Stimulated activated CD8-positive, alpha-beta memory T cell treated with anti-CD3 and anti-CD28 coated beads, Interleukin-2, amount 100 ng/mL, for 1 hour (primary cell): Measurements from ENCODE around the gene TAB3.
A peak's percentile ranks its signal among the peaks of the same experiment; 100 is the strongest.

Source experiments
- DNase-seq, 2 donors: peaks; one replicate each; pipeline ENCODE4 v3.0.0-alpha.2; 2020; ENCODE audit warnings: low read depth in 2 of 2

TAB3 gene

GRCh38 chrX:30889147-30890140, at the start of gene TAB3:
Gene TAB3, minus strand, starts transcription at chrX:30889254. Its CDS starts 29,666 bp downstream, at chrX:30859588.
- peak; percentile 76 to 86 for DNase-seq

GRCh38 chrX:30938295-30938694, 49.2 kb upstream of the TAB3 start:
- DNase-seq: no peak

DNA sequence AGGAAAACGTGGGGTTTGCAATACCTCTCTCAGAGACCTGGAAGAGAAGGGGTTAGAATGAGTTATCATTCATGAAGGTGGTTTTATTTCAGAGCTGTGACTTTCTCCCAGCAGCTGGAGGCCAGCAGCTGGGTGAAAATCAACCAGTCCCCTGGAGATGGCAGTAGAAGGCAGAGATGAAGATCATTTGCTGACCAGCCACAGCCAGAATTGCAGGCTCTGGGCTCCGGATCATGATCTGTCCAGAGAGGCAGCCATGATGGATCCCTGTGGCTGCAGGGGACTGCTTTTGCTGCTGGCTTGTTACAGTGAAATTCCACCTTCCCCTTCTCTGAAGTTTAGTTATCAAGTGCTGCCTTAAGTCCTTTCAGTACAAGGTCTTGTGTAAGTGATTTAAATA, 46.9 kb upstream of the TAB3 start:
- DNase-seq: no peak

DNA sequence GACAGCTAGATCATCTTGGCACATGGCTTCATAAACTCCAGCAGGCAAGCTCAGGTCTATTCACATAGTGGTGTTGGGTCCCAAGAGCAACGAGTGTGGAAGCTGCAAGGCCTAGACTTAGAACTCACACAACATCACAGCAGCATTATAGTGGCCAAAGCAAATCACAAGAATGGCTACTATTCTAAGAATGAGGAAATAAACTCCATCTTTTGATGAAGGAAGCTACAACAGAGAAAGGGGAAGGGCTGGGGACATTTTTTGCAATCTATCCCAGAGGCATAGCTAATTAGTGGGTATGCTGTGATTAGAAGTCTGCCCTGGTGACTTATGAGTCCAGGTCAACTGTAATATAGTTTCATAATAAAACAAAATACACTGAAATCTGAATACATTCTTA, 42.9 kb upstream of the TAB3 start:
- DNase-seq: no peak

- DNase-seq: no peak
Measured at GRCh38 chrX:30930679-30931078, 41.6 kb upstream of the TAB3 start.

DNA sequence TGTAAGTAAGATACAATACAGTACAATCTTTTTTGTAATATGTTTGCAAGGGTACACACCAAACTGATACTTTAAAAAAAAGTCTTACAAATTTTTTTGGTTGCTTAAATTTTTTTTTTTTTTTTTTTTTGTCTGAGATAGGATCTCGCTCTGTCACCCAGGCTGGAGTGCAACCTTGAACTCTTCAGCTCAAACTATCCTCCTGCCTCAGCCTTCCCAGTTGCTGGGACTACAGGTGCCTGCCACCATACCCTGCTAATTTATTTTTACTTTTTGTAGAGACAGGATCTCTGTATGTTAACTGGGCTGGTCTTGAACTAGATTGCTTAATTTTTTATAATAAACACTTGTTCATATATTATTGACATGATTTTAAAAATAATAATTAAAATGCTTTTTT, 41.1 kb upstream of the TAB3 start:
- no peak for DNase-seq

DNA sequence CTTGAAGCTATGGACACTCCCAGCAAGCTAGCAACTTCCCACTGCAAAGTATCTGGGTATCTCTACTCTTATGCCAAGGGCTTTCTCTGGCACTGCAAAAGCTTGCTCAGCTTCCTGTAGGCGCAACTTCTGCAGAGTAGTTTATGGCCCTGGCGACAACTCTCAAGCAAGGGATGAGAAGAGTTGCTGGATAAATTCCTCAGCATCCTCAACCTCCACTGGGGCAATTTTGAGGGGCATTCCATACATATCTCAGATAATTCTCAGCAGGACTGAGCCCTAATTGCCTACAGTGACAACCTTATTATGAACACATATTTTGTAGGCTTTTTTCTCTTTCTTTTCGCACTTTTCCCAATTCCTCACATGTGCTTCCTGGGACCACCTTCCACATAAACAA, 31.2 kb upstream of the TAB3 start:
- DNase-seq: no peak

- no peak for DNase-seq
Measured at GRCh38 chrX:30918480-30918879, 29.4 kb upstream of the TAB3 start.

GRCh38 chrX:30913492-30913891, 24.4 kb upstream of the TAB3 start:
- no peak for DNase-seq

- DNase-seq: no peak
Measured at GRCh38 chrX:30910124-30910860, 21.2 kb upstream of the TAB3 start.

DNA sequence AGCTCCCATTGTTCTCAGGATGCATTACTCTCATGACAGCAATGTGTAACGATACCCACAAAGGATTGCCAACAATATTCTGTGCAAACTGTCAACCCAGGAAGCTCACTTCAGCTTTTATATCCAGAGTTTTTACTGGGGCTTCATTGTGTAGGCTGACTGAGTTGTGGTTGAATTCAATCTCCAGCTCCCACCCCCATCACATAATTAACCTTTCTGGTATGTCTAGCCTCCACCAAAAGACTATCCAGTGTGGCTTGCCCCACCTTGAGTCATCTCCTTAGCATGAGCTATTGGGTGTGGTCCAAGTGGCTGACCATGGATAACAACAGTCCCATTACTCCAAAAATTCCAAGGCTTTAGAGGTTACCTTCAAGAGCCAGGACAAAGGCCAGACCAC, 17.7 kb upstream of the TAB3 start:
- no peak for DNase-seq

- no peak for DNase-seq
Measured at GRCh38 chrX:30905321-30905720, 16.3 kb upstream of the TAB3 start.

- no peak for DNase-seq
Measured at GRCh38 chrX:30904632-30905031, 15.6 kb upstream of the TAB3 start.

DNA sequence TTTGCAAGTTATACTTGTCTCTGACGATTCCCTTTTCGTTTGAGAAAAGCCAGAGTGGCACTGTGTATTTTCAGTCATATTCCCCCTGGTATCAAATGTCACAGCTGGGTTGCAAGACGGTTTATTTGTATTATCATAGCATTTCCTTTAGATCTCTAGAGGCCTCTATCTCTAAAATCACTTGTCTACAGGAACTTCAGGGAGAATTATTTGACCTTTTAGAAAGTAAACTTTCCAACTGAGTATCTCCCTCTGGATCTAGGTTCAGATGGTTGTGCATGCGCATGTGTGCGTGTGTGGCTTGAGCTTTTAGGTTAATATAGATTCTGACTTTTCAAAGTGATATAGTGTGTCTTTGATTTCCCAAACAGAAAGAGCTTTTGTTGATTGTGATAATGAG, 15.1 kb upstream of the TAB3 start:
- DNase-seq: no peak

GRCh38 chrX:30900227-30900626, 11.2 kb upstream of the TAB3 start:
- no peak for DNase-seq

GRCh38 chrX:30898886-30899285, 9.8 kb upstream of the TAB3 start:
- no peak for DNase-seq

DNA sequence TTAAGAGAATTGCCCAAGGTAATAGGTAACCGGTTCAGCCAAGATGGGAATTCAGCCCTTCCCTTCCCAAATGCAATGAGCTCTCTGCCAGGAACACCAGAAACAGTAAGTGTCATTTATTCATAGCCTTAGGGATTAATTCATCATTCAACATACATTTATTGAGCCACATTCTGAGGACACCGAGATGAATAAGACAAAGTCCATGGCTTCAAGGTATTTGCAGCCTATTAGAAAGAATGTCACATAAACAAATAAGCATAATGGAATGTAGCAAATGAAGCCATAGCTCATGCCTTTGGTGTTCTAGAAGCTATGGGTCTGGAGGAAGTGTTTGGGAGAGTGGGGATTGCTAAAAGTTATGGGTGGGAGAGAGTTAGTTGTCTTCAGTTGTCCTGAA, 6.3 kb upstream of the TAB3 start:
- no peak for DNase-seq

GRCh38 chrX:30893206-30893605, 4.2 kb upstream of the TAB3 start:
- DNase-seq: no peak

GRCh38 chrX:30892591-30892990, 3.5 kb upstream of the TAB3 start:
- DNase-seq: no peak

DNA sequence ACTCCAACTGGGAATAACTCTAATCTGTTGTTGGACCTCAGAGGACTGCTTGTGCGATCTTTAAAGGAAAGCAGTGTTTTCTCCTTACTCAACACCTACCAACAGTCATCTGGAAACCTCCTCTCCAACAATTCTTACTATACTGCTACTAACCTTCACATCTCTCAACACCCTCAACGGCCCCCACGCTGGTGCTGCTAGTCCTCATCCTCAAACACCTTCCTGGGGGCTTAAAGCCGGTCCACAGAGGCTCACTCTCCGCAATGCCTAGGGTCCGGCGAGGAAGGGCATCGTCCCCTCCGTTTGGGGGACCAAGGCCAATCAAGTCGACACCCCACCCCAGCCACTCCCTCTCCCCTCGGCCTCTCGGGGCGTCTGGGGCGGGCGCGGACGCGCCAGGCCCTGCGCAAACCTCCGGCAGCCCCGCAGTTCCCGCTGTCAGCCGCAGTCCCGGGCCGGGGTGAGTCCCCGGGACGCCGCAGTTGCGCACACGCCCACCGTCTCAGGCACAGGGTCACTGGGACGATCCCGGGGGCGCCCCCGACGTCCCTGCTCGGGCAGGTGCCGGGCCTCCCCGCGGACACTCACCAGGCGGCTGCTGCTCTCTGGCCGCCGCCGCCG, 418 bp downstream of the TAB3 start:
- no peak for DNase-seq

DNA sequence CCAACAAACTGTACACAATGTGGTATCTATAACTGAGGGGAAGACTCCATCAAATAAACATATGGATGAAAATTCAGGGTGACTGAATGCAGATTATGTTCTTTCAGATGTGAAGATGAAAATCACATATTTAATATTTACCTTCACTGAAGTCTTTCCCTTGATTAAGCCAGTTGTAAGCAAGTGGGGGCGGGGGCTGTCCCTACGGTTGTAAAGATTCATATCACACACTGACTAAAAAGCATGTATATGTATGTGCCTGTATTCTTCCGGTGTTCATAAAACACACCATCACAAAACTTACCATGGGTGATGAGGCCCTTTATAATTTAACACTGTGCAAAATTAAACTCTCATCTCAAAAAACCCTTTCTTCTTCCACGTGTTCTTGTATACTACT, 1.3 kb downstream of the TAB3 start:
- no peak for DNase-seq

- no peak for DNase-seq
Measured at GRCh38 chrX:30887288-30887687, 1.8 kb downstream of the TAB3 start.

GRCh38 chrX:30885136-30885535, 3.9 kb downstream of the TAB3 start:
- DNase-seq: no peak
